GM10266 (cell line): ENCODE measurements around the gene CD93.

Source experiments
- DNase-seq: peaks from one replicate; pipeline ENCODE4 v3.0.0; 2012; ENCODE audit errors: extremely low spot score
- TF ChIP-seq, protein P1 (sequence below): IDR thresholded peaks from 2 replicates; pipeline ENCODE4 v1.5.1; 2012; ENCODE audit warnings: mild to moderate bottlenecking, low read depth; ENCODE audit not compliant: control insufficient read depth, insufficient read depth; ENCODE audit errors: missing control alignments

Gene CD93

DNA sequence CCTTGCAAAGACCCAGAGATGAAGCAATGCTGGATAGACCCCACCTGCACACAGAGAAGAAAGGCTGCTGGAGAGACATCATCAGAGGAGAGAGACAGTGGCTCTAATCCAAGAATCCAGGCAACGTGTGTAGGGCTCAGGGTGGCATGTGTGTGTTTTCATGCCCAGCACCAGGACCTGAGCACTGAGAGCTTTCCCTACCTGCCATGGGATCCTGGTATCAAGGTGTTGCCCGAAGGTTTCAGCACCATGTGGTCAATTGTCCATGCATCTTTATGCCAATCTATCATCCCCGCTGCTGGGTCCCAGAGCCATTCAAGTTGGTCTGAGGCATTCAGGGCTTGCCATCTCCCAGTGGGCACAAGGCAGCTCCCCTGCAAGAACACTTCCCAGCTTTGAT, 7.5 kb upstream of the CD93 start:
- TF ChIP-seq, protein P1, sequence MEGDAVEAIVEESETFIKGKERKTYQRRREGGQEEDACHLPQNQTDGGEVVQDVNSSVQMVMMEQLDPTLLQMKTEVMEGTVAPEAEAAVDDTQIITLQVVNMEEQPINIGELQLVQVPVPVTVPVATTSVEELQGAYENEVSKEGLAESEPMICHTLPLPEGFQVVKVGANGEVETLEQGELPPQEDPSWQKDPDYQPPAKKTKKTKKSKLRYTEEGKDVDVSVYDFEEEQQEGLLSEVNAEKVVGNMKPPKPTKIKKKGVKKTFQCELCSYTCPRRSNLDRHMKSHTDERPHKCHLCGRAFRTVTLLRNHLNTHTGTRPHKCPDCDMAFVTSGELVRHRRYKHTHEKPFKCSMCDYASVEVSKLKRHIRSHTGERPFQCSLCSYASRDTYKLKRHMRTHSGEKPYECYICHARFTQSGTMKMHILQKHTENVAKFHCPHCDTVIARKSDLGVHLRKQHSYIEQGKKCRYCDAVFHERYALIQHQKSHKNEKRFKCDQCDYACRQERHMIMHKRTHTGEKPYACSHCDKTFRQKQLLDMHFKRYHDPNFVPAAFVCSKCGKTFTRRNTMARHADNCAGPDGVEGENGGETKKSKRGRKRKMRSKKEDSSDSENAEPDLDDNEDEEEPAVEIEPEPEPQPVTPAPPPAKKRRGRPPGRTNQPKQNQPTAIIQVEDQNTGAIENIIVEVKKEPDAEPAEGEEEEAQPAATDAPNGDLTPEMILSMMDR, result no peak
- DNase-seq, result no peak

- DNase-seq, result no peak
- TF ChIP-seq, protein P1, result no peak
Observed at GRCh38 chr20:23092861-23093495, 6.9 kb upstream of the CD93 start.

DNA sequence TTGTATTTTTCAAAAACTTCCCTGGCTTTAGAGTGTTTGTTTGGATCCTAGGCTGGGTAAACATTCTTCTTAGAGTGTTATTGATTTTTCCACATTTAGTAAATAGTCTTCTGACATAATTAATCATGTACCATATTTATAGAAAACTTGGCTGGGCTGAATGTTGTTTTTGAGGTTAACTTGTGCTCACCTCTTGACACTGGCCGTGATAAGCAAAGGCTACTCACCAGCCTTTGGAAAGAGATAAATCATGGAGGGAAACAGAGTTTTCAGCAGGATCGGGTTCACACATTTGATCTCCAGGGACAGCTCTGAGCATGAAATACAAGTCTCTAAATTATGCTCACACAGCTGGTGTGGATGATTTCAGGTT, 6.2 kb upstream of the CD93 start:
- TF ChIP-seq, protein P1, result no peak
- DNase-seq, result no peak

DNA sequence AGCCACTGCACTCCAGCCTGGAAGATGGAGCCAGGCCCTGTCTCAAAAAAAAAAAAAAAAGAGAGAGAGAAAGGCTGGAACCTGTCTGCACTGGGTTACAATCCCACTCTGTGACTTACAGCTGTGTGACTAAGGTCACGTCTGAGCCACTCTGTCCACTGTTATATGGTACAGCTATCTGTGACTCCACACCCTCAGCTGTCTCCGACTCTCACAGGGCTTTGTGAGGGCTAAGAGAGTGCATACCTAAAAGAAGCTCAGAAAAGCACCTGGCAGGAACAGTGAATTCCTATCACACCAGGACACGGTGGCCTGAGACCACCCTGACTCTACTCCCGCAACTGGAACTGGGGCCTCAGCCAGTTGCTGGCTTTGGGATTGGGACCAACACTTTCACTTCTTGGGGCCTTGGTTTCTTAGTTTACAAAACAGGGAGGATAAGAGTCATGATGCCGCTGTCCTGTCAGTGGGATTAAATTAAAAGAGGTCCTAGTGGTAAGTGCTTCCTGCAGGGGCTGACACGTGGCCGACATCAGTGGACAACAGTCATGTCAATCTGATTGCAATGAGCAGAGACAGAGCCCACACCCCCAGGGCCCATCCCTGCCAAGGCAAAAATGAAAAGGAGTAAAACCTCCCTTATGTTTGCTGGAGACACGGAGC, 5.7 kb upstream of the CD93 start:
- TF ChIP-seq, protein P1, result no peak
- DNase-seq, result no peak

DNA sequence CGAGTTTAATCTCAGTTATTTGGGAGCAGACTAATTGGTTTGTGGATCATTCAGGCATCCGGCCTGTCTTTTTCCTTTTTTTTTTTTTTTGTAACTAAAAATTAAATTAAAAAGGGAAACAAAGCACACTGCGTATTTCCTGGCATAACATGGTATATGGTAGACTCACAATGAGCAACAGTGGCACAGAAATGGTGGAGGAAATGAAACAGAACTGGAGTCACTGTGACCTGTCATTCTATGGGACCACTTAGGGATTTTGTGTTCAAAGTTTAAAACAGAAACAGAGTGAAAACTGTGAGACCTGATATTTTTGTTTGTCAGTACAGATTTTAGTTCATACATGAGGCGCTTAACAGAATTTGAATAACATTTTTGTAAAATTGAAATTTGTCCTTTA, 4.8 kb upstream of the CD93 start:
- TF ChIP-seq, protein P1, result no peak
- no peak for DNase-seq

DNA sequence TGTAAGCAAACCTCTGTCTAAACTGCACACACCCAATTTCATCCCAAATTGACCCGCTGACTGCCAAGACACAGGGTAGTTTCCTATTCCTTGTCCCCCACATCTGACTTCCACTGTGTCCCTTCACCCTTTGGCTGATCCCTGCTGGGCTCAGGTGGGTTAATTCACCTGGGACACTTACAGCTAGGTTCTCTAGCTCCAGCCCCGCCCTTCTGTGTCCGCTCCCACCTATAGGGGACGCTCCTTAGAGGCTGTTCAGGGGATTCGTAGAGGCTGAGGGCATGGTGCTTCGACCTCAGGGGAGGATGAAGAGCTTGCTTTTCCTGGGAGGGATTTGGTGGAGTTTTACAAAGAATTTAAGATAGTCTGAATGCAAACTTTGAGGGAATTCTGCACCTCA, 4.0 kb upstream of the CD93 start:
- DNase-seq, result no peak
- TF ChIP-seq, protein P1, result no peak

GRCh38 chr20:23088866-23089265, 2.7 kb upstream of the CD93 start:
- TF ChIP-seq, protein P1, result no peak
- DNase-seq, result no peak
